NCI-H1930 (cell line): ENCODE measurements around the gene ITPR2.
"Not testable (repeated sequence)": the region's sequence is repeated elsewhere in the genome, so short reads cannot be mapped to it uniquely, and the experiment has no call there.

Source experiments
- DNase-seq, 2 experiments: peaks; one replicate each; lab custom pipeline; 2025; lab: John Stamatoyannopoulos, UW

Gene ITPR2

GRCh38 chr12:26832822-26833742 is at the start of gene ITPR2:
Gene ITPR2 (minus strand): TSS chr12:26833194. CDS start chr12:26832781, 413 bp downstream.
- peak; percentile 92 to 93 for DNase-seq

- DNase-seq, result no peak
These were observed 47.6 kb upstream of the ITPR2 start for GRCh38 chr12:26880625-26881024.

- no peak for DNase-seq
These were observed 45.7 kb upstream of the ITPR2 start for GRCh38 chr12:26878661-26879119.

GRCh38 chr12:26874501-26875296 is 41.7 kb upstream of the ITPR2 start:
- DNase-seq, result no peak

GRCh38 chr12:26872625-26873024 is 39.6 kb upstream of the ITPR2 start:
- no peak for DNase-seq

- no peak for DNase-seq
These were observed 39.0 kb upstream of the ITPR2 start for GRCh38 chr12:26871985-26872384.

- DNase-seq, result no peak
These were observed 37.8 kb upstream of the ITPR2 start for GRCh38 chr12:26870491-26871419.

GRCh38 chr12:26869908-26870459 is 37.0 kb upstream of the ITPR2 start:
- DNase-seq, result no peak

GRCh38 chr12:26869104-26869494 is 36.1 kb upstream of the ITPR2 start:
- no peak for DNase-seq

- DNase-seq, result no peak
These were observed 35.6 kb upstream of the ITPR2 start for GRCh38 chr12:26868447-26869103.

- DNase-seq, result no peak
These were observed 34.1 kb upstream of the ITPR2 start for GRCh38 chr12:26867080-26867479.

- no peak for DNase-seq
These were observed 30.5 kb upstream of the ITPR2 start for GRCh38 chr12:26863515-26863914.

- DNase-seq, result not testable (repeated sequence)
These were observed 29.8 kb upstream of the ITPR2 start for GRCh38 chr12:26862787-26863186.

GRCh38 chr12:26861690-26862089 is 28.7 kb upstream of the ITPR2 start:
- no peak for DNase-seq

- DNase-seq, result no peak
These were observed 24.6 kb upstream of the ITPR2 start for GRCh38 chr12:26857465-26858176.

GRCh38 chr12:26855337-26855736 is 22.3 kb upstream of the ITPR2 start:
- DNase-seq, result no peak

- no peak for DNase-seq
These were observed 21.0 kb upstream of the ITPR2 start for GRCh38 chr12:26854031-26854390.

- DNase-seq, result peak in 1 of 2 experiments; percentile 36
These were observed 20.5 kb upstream of the ITPR2 start for GRCh38 chr12:26853303-26854030.

GRCh38 chr12:26851031-26851809 is 18.2 kb upstream of the ITPR2 start:
- no peak for DNase-seq
